Fibroblast of the conjunctiva (primary cell): ENCODE data around the gene PHLDB2.
A peak's percentile ranks its signal among the peaks of the same experiment; 100 is the strongest.
"Not testable (repeated sequence)": the region's sequence is repeated elsewhere in the genome, so short reads cannot be mapped to it uniquely, and the experiment has no call there.

ENCODE experiments used
- DNase-seq: peaks from one replicate; pipeline ENCODE4 v3.0.0-alpha.2; 2010; ENCODE audit warnings: low read depth

PHLDB2 gene

DNA sequence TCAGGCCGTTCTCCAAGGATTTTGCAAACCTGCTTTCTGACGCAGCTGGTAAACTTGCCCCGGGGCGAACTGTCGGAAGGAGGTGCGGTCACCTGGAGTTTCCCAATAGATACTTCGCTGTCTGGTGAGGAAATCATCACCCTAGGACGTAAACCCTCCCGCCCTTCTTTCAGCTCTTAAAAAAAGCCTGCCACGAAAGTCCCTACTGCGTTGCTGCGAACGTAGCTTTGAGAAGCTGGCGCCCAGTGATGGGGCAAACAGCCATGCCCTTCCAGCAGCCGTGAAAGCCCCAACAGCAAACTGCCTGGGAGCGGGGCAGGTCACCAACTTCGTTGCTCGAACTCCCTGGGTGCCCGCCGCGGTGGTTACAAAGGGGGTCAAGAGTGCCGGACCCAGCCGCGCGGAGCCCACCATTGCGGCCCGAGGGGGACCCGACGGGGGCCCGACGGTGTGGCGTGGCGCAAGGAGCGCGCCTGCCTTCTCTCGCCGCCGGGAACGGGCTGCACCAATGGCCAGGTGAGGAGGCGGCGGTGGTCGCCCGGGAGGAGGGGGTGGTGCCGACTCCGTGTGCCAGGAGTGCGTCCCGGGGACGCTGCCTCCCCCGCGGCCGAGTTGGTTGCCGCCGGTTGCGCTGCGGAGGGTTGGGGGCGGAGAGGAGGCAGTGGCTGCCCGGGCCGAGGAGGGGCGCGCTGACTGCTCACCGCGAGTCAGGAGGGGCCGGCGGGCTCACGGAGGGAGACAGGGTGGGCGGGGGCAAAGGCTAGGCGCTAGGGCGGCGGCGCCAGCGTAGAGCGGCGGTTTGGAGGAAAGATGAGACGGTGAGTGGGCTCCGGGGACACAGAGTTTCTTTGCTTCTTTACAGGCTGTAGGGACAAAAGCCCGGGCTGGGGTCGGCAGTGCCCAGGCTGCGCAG is at the start of gene PHLDB2:
PHLDB2 (plus strand) TSS at position 205 of the 913 bp plus-strand sequence. CDS start 24,813 bp downstream, outside the sequence.
- DNase-seq: no peak

DNA sequence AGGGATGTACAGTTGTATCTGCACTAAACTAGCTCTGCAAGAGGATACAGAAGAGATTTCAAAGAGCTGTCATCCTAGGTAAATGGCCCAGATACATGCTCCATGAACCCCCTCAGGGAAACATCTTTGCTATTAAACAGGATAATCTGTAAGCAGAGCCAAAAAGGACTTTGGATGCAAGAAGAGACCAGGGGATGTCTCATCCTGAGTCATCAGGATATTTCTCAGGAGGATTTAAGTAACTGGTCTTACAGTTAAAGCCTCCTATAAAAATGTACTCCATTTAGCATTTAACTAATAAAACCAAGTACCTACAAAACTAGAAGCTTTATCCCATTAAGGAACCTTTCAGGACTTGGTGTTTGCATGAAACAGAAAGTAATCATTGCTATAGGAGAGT is 48.2 kb upstream of the PHLDB2 start:
- peak; percentile 57 for DNase-seq

GRCh38 chr3:111811811-111812210 is 47.3 kb upstream of the PHLDB2 start:
- DNase-seq: no peak

- DNase-seq: no peak
These were observed 46.4 kb upstream of the PHLDB2 start for GRCh38 chr3:111812701-111813100.

GRCh38 chr3:111813441-111813840 is 45.6 kb upstream of the PHLDB2 start:
- no peak for DNase-seq

DNA sequence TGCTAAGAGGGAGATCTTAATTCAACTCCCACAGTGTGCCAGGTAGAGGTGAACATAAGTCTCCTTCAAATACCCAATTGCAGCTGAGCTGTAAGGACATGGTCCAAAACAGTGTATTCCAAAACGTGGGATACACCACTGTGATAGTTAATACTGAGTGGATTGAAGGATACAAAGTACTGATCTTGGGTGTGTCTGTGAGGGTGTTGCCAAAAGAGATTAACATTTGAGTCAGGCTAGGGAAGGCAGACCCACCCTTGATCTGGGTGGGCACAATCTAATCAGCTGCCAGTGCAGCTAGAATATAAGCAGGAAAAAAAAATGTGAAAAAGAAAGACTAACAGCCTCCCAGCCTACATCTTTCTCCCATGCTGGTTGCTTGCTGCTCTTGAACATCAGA is 45.1 kb upstream of the PHLDB2 start:
- no peak for DNase-seq

DNA sequence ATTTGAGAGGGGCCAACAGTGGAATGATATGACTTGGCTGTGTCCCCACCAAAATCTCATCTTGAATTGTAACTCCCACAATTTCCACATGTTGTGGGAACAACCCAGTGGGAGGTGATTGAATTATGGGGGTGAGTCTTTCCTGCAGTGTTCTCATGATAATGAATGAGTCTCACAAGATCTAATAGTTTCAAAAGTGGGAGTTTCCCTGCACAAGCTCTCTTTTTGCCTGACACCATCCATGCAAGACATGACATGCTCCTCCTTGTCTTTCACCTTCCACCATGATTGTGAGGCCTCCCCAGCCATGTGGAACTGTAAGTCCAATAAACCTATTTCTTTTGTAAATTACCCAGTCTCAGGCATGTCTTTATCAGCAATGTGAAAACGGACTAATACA is 42.3 kb upstream of the PHLDB2 start:
- not testable (repeated sequence) for DNase-seq

- DNase-seq: no peak
These were observed 39.1 kb upstream of the PHLDB2 start for GRCh38 chr3:111819927-111820326.

DNA sequence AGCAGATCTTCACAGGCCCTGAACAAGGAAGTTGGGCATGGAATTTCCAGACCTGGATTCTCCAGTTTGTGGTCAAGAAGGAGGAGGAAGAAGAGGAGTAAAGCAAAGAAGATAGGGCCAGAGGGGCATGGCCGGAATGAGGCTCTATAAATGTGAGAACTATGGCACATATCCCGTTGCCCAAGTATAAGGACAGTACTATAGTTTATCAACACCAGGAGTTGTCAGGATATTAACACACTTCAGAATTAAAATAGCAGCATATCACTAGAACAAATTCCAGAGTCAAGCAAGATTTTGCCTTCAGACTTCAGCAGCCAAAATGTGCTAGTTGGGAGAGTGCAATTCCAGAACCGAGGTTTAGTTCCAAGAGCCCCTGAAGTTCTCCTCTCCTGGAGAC is 38.4 kb upstream of the PHLDB2 start:
- no peak for DNase-seq

DNA sequence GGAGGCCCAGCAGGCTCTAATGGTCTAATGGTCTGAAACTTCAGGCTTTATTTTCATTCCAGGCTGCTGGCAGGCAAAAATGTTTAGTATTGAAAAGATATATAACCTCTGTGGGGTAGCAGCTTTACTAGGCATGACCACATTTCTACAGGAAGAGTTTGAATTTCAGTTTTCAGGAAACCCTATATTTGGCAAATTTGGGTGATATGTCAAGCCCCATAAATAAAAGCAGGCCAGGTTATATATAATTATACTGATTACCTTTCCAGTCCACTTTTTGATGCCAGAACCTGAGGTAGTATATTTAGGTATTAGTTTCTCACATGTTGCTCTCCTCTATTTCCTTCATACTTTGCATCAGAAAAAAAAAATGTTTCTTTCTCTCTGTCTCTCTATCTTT is 37.2 kb upstream of the PHLDB2 start:
- DNase-seq: no peak

GRCh38 chr3:111822804-111823203 is 36.3 kb upstream of the PHLDB2 start:
- DNase-seq: no peak

GRCh38 chr3:111823341-111823855 is 35.7 kb upstream of the PHLDB2 start:
- no peak for DNase-seq

- no peak for DNase-seq
These were observed 34.7 kb upstream of the PHLDB2 start for GRCh38 chr3:111824351-111824750.

- no peak for DNase-seq
These were observed 31.2 kb upstream of the PHLDB2 start for GRCh38 chr3:111827871-111828270.

GRCh38 chr3:111828530-111828929 is 30.5 kb upstream of the PHLDB2 start:
- DNase-seq: no peak

DNA sequence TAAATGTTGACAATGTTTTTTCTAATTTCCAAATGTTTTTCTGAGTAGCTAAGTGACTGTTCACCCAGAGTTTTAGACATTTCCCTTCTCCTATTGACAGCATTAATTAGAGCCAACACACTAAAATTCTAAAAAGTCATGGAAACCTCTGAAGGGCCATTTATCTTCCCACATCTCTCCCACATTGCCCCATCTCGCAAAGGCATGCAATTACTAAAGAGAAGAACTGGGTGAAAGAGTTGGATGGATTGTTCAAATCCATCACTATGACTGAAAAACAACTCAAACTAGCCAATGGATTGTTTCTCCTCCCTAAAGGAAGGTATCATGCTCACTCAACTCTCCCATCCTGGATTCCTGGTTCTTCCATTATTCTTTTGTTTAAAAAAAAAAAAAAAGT is 30.0 kb upstream of the PHLDB2 start:
- no peak for DNase-seq

GRCh38 chr3:111831840-111832239 is 27.2 kb upstream of the PHLDB2 start:
- DNase-seq: no peak

GRCh38 chr3:111837112-111837511 is 22.0 kb upstream of the PHLDB2 start:
- no peak for DNase-seq

DNA sequence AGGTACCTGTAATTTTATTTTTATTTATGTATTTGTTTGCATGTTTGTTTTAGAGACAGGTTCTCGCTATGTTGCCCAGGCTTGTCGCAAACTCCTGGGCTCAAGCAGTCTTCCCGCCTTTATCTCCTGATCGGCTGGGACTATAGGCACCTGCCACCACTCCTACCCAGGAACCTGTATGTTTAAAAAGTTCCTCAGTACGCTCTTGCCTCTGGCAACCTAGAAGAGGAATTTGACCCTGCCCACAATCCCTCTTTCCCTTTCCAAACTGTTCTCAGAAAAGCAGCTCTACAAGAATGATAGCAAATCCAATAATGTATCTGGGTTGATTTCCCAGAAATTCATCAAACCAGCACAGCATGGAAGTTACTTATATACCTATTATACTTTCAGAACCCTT is 20.9 kb upstream of the PHLDB2 start:
- no peak for DNase-seq

- no peak for DNase-seq
These were observed 13.0 kb upstream of the PHLDB2 start for GRCh38 chr3:111846039-111846438.

DNA sequence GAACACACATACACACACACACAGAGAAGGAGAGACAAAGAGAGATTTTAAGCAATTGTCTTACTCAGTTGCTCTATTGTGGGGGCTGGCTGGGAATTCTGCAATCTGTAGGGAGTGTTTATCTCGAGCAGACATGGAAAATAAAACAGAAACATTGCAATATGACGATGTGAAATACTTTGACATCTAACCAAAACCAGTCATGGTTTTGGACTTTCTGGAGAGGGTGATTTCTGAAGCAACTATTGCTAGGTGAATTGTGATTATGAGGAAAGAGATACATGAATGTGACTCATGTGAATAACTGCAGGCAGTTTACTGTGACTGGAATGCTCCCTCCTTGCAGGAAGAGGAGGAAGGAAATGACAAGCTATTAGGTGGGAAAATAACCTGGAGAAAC is 12.3 kb upstream of the PHLDB2 start:
- DNase-seq: no peak

DNA sequence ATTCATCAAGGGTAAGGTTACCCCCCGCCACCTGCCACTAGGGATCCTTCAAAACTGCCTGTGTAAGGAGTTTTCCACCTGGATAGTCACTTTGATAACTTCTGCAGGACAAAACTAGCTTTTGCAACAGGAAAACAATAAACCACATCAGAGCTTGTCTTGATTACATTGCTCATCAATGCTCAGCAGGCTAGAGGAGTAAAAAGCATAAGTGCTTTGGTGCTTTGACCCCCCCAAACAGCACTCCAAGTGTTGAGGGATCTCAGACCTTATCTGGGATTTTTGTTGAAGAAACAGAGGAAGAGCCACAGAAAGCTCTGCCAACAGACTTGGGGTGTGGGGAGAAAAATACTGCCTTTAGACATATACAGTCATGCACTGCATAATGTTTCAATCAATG is 10.8 kb upstream of the PHLDB2 start:
- no peak for DNase-seq

DNA sequence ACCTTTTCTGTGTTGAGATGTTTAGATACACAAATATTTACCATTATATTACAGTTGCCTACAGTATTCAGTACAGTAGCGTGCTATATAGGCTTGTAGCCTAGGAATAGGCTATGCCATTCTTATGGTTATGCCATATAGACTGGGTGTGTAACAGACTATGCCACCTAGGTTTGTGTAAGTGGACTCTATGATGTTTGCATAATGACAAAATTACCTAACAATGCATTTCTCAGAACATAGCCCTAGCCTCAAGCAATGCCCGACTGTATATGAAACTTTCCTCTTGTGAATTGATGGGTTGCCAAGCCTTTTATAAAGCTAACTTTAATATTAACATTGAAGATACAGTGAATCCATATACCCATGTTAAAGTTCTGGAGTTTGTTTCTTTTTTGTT is 10.3 kb upstream of the PHLDB2 start:
- DNase-seq: no peak

GRCh38 chr3:111850537-111850936 is 8.5 kb upstream of the PHLDB2 start:
- peak; percentile 74 for DNase-seq
